CD1c-positive myeloid dendritic cell (primary cell): Measurements from ENCODE around the gene ZNF827.

ENCODE experiments used
- DNase-seq: peaks from one replicate; pipeline ENCODE4 v3.0.0-alpha.2; 2016; ENCODE audit errors: extremely low spot score

Gene ZNF827

GRCh38 chr4:145935253-145936141 lies 3.1 kb downstream of the ZNF827 start:
- peak; percentile 6 for DNase-seq

GRCh38 chr4:145934434-145935047 lies 4.1 kb downstream of the ZNF827 start:
- DNase-seq: peak; percentile 7

GRCh38 chr4:145933134-145933533 lies 5.5 kb downstream of the ZNF827 start:
- no peak for DNase-seq

- DNase-seq: no peak
These were observed 7.2 kb downstream of the ZNF827 start for GRCh38 chr4:145931403-145931802.

GRCh38 chr4:145930592-145930991 lies 8.0 kb downstream of the ZNF827 start:
- DNase-seq: no peak

GRCh38 chr4:145929415-145930178 lies 9.0 kb downstream of the ZNF827 start:
- no peak for DNase-seq

GRCh38 chr4:145928748-145929147 lies 9.9 kb downstream of the ZNF827 start:
- no peak for DNase-seq

DNA sequence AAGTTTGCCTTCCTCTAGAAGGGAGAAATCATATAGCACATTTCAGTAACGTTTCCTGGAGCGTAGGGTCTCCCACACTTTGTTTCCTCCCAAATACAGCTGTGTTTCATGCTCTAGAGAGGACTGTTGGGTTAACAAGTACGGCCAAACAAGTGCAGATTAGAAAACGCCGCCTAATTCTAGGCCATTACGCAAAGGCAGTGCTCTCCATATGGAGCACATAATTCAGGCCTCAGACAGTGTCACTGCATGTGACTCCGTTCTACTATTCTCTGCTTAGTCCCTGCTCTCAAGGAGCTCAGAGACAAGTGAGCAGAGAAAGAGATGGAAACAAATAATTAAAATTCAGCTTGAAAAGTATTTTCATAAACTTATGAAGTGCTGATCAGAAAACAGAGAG lies 11.6 kb downstream of the ZNF827 start:
- DNase-seq: no peak

GRCh38 chr4:145921231-145921630 lies 17.4 kb downstream of the ZNF827 start:
- DNase-seq: no peak

GRCh38 chr4:145920205-145920604 lies 18.4 kb downstream of the ZNF827 start:
- no peak for DNase-seq

GRCh38 chr4:145912376-145912775 lies 26.2 kb downstream of the ZNF827 start:
- DNase-seq: no peak

GRCh38 chr4:145909773-145910172 lies 28.9 kb downstream of the ZNF827 start:
- DNase-seq: no peak

- peak; percentile 15 for DNase-seq
These were observed 29.3 kb downstream of the ZNF827 start for GRCh38 chr4:145909281-145909715.

- DNase-seq: no peak
These were observed 30.8 kb downstream of the ZNF827 start for GRCh38 chr4:145907812-145908211.

- no peak for DNase-seq
These were observed 31.2 kb downstream of the ZNF827 start for GRCh38 chr4:145907390-145907789.

GRCh38 chr4:145904413-145905177 lies 34.0 kb downstream of the ZNF827 start:
- no peak for DNase-seq

DNA sequence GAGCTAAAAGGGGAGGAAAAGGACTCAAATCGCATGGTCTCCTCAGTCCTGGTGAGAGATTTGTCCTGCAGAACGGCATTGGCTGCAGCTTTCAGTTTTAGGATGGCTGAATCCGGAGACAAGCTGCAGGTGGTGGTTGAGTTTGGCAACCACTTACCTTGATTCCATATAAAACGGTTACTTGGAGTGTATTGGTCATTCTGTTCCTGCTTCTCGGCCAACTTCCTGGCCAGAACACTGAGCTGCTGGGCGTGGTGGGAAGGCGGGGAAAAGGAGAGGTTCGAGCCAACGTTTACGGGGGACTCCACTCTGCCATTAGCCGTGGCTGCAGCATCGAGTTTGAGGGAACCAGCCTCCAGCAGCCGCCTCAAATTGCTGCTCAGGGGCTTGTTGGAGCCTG lies 36.1 kb downstream of the ZNF827 start:
- no peak for DNase-seq

DNA sequence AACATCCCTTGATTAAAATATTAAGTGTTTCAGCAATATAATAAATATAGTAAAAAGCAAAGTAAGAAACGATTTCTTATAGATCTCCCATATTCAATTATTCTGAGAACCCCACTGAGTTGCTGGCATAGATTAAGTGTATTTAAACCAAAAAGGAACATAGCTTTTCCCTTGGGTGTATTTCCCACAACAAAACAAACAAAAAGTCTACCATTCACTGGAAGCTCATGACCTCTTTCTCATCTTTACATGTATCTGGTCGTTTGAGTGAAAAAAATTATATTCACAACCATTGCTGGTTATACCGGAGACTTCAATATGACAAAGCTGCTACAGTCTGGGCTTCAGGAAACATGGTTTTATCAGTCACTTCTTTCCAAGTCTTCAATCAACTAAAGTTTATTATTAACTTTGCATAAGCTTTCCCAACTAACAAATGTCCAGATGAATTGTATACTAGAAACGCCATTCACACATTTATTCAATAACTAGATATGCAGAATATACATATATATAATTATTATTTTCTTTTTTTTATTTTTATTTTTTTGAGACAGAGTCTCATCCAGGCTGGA lies 38.6 kb downstream of the ZNF827 start:
- DNase-seq: no peak

DNA sequence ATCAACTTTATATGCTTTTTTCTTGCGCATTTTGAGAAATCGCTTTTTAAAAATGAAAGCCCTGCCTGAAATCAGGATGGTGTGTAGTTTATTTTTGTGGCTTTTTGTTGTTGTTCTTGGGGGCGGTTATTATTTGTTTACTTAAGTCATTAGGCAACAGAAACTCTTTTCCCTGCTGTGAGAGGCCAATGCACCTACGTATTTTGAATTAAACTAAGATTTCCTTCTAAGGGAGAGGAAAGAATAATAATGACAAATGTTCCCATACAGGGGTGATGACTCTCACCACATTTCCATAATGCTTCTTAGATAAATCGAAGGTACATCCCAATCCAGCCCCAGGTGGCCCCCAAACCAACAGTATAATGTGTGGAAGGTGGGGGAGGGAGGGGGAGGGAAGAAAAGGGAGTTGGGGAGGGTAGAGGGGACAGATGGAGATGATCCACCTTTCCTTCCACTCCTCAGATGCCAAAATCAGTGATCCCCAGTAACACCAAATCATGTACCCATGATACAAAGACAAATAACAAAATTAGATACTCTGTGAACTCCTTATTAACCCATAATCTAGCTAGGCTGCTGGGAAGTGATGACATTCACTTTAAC lies 39.6 kb downstream of the ZNF827 start:
- DNase-seq: no peak

DNA sequence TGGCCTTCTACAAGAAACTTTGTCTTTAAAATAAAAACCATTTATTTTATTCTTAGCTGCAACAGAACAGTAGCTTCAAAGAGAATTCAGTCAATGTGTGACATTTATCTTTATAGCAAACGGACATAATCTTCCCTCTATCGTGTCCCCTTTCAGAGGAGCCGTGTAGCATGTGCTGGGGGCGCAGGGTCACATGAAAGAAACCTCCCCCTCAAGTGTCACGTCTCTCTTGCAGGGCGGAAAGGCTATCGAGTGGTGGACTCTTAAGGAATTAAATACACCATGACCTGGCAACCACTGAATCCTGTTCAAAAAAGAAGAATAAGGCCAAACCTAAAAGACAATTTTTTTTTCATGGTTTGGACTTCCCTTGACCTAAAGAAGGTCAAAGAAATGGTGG lies 40.2 kb downstream of the ZNF827 start:
- no peak for DNase-seq

DNA sequence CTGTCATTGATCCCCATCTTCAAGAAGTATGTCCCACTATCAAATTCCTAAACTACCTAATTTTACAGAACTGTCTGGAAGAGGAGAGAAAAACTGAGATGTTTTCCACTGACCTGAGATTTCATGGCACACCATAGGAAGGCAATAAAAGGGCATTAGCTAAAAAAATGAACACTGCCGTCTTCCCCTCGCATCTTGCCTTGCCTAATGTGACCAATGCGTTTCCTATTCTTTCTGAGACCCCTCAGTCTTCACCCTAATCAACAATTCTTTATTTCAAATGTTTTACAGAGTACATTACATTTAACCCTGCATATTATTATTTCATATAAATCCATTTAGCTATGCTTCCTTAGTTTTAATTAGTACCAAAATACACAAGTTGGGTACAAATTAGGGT lies 43.6 kb downstream of the ZNF827 start:
- no peak for DNase-seq
